ENCODE data around the gene RUNX1. TPM values are rescaled to one million over a fixed set of nuclear protein-coding genes. Genes with fewer than 3 reads are reported as not detected.

The RUNX1 gene
- total RNA-seq, 1 experiment from 2014 or later, result 0.52 TPM

- Histone ChIP-seq H3K27me3 (replicated peaks; ENCODE audit: insufficient read depth, low read depth, low read length, poor library complexity) (peaks cover 5% of the 10 kb centered on the region), H3K27ac (ENCODE audit: low read depth, low read length, poor library complexity, severe bottlenecking) (no peak overlapping the region), H3K9me3 (ENCODE audit: low read depth, low read length, poor library complexity, severe bottlenecking) (no peaks in the 10 kb centered on the region), H3K4me1 (ENCODE audit: insufficient read depth, low read length, poor library complexity, severe bottlenecking) (no peaks in the 10 kb centered on the region), H3K4me3 (ENCODE audit: low read depth, low read length, poor library complexity, severe bottlenecking) (no peak overlapping the region), H3K36me3 (ENCODE audit: insufficient read depth, low read length, poor library complexity, severe bottlenecking) (no peaks in the 10 kb centered on the region)
- TF ChIP-seq, protein P1, sequence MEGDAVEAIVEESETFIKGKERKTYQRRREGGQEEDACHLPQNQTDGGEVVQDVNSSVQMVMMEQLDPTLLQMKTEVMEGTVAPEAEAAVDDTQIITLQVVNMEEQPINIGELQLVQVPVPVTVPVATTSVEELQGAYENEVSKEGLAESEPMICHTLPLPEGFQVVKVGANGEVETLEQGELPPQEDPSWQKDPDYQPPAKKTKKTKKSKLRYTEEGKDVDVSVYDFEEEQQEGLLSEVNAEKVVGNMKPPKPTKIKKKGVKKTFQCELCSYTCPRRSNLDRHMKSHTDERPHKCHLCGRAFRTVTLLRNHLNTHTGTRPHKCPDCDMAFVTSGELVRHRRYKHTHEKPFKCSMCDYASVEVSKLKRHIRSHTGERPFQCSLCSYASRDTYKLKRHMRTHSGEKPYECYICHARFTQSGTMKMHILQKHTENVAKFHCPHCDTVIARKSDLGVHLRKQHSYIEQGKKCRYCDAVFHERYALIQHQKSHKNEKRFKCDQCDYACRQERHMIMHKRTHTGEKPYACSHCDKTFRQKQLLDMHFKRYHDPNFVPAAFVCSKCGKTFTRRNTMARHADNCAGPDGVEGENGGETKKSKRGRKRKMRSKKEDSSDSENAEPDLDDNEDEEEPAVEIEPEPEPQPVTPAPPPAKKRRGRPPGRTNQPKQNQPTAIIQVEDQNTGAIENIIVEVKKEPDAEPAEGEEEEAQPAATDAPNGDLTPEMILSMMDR (conservative IDR thresholded peaks at IDR 0.05; ENCODE audit: low read depth, low read length), result no peak
- TF ChIP-seq EZH2 (IDR thresholded peaks at IDR 0.05; ENCODE audit: borderline replicate concordance, low read depth, low read length, poor library complexity, severe bottlenecking), result no peak
- intact Hi-C loops (cut with micrococcal nuclease; ENCODE audit: unreplicated experiment), result no loop called here
- no peak for DNase-seq (ENCODE audit: low spot score)
- ChIA-PET CTCF (no interaction called here), POLR2A (ENCODE audit: low non-redundant PET) (no interaction called here)
- BruUV-seq (replicated peaks), result no TSS peak
These were observed 74.7 kb downstream of the RUNX1 start for GRCh38 chr21:34974162-34974981.

DNA sequence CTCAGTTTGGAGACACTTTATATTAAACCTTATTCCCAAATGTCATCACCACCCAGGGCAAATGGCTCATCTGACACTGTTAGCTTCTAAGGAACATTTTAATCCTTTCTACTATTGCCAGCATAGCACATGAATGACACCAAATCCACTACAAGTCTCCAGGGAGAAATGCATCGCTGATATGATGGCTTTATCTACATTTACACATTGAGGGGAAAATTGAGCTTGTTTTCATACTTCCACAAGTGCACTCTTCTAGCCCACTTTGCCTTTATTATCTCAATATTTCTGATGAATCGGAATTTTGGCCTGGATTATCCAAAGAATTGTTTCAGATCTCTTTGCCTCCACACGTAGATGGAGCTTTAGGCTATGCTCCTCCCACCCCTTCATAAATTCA lies 75.4 kb downstream of the RUNX1 start:
- TF ChIP-seq, protein P1 (conservative IDR thresholded peaks at IDR 0.05; ENCODE audit: low read depth, low read length), result no peak
- no peak for TF ChIP-seq EZH2 (IDR thresholded peaks at IDR 0.05; ENCODE audit: borderline replicate concordance, low read depth, low read length, poor library complexity, severe bottlenecking)
- intact Hi-C loops (cut with micrococcal nuclease; ENCODE audit: unreplicated experiment), result no loop called here
- Histone ChIP-seq H3K27me3 (replicated peaks; ENCODE audit: insufficient read depth, low read depth, low read length, poor library complexity) (peaks cover 5% of the 10 kb centered on the region), H3K4me1 (ENCODE audit: insufficient read depth, low read length, poor library complexity, severe bottlenecking) (no peaks in the 10 kb centered on the region), H3K9me3 (ENCODE audit: low read depth, low read length, poor library complexity, severe bottlenecking) (no peaks in the 10 kb centered on the region), H3K27ac (ENCODE audit: low read depth, low read length, poor library complexity, severe bottlenecking) (no peak overlapping the region), H3K36me3 (ENCODE audit: insufficient read depth, low read length, poor library complexity, severe bottlenecking) (no peaks in the 10 kb centered on the region), H3K4me3 (ENCODE audit: low read depth, low read length, poor library complexity, severe bottlenecking) (no peak overlapping the region)
- ChIA-PET CTCF (no interaction called here), POLR2A (ENCODE audit: low non-redundant PET) (no interaction called here)
- no TSS peak for BruUV-seq (replicated peaks)
- no peak for DNase-seq (ENCODE audit: low spot score)

GRCh38 chr21:34971656-34972055 lies 77.4 kb downstream of the RUNX1 start:
- H3K27me3 ChIP-seq (replicated peaks; ENCODE audit: insufficient read depth, low read depth, low read length, poor library complexity), result peaks cover 8% of the 10 kb centered on the region
- no peak for DNase-seq (ENCODE audit: low spot score)
- intact Hi-C loops (cut with micrococcal nuclease; ENCODE audit: unreplicated experiment), result no loop called here
- H3K27ac ChIP-seq (ENCODE audit: low read depth, low read length, poor library complexity, severe bottlenecking), result no peak overlapping the region
- ChIA-PET POLR2A (ENCODE audit: low non-redundant PET) (no interaction called here), CTCF (no interaction called here)
- H3K9me3 ChIP-seq (ENCODE audit: low read depth, low read length, poor library complexity, severe bottlenecking), result no peaks in the 10 kb centered on the region
- H3K36me3 ChIP-seq (ENCODE audit: insufficient read depth, low read length, poor library complexity, severe bottlenecking), result no peaks in the 10 kb centered on the region
- no TSS peak for BruUV-seq (replicated peaks)
- TF ChIP-seq, protein P1 (conservative IDR thresholded peaks at IDR 0.05; ENCODE audit: low read depth, low read length), result no peak
- no peak for TF ChIP-seq EZH2 (IDR thresholded peaks at IDR 0.05; ENCODE audit: borderline replicate concordance, low read depth, low read length, poor library complexity, severe bottlenecking)
- no peaks in the 10 kb centered on the region for H3K4me1 ChIP-seq (ENCODE audit: insufficient read depth, low read length, poor library complexity, severe bottlenecking)
- no peak overlapping the region for H3K4me3 ChIP-seq (ENCODE audit: low read depth, low read length, poor library complexity, severe bottlenecking)

All from A673 (cell line).